Measurements from ENCODE around the gene TAF3.

The TAF3 gene

DNA sequence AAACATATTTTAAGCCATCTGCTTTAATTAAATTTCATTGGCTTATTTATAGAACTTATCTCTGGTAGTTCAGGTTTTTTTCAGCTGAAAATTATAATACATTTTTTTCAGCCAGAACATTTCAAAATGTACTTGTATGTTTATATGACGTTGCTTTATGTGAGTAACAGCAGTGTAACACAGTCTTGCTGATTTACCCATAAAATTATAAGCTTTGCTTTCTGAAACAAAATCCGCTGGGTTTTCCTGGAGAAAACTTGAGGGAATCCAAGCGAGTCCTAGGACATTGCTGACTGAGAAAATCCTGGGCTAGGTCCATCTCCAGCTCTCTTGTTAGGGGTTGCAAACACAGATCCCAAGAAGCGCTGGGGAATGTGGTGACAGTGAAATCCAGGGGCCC is 124.0 kb downstream of the TAF3 start:
- no peak for DNase-seq

DNA sequence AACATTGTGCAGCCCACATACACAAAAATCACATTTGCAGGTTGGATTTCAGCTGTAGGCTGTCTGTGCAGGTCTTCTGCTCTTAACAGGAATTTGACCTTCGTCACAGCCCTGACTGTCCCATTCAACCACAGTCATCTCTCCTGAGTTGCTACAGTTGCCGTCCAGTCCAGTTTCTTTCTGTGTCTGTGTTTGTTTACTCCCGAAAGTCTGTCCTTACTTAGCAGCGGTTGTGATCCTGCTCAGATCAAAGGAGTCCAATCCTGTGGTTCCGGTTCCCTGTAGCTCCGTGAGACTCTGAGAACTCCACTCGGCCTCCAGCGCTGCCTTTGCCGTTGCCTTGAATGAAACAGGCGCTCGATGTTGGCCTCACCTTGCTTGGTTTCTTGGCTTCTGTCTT is 124.6 kb downstream of the TAF3 start:
- no peak for DNase-seq

DNA sequence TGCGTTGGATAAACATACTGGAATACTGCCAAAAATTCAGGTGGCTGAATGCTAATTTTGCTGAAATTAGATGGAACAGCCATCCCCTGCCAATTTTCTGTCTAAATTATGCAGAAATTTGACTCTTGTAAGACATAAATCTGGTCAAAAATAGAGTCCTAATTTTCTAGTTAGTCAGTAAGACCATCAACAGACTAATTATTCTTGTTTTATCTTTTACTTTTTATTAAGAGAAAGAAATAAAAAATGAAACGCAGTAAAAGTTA is 125.8 kb downstream of the TAF3 start:
- DNase-seq, result no peak

DNA sequence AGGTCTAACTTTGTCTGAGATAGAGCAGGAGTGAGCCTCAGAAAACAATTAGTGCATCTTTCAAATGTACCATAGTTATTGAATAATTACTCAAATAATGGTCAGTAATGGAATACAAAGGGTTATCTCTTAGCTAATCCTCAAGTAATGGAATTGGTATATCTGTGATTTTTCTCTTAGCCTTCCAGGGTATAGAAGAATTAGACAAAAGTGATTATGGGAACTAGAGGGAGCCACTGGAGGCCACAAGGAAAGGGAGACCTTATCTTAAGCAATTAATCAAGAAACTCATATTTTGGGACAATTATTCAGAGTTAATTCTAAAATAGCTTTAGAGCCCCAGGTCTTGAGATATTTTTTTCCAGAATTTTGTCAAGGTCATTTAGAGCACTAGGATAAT is 126.2 kb downstream of the TAF3 start:
- no peak for DNase-seq

DNA sequence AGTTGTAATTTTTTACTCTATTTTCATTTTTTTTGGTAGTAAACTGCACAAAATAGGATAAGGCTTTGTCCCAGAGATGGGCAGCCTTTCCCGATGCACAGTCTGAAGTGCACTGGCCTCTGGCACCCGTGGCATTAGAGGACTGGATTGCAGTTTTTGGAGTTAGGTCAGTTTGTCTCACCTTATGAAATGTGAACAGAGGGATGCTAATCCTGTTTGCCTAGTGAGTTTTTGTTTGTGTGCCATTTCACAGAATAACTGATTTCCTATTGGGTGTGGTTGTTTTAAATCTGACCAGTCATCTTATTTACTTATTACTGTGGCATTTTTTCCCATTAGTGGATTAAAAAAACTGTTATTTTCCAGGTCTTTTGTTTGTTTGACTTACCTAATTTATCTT is 126.7 kb downstream of the TAF3 start:
- no peak for DNase-seq

DNA sequence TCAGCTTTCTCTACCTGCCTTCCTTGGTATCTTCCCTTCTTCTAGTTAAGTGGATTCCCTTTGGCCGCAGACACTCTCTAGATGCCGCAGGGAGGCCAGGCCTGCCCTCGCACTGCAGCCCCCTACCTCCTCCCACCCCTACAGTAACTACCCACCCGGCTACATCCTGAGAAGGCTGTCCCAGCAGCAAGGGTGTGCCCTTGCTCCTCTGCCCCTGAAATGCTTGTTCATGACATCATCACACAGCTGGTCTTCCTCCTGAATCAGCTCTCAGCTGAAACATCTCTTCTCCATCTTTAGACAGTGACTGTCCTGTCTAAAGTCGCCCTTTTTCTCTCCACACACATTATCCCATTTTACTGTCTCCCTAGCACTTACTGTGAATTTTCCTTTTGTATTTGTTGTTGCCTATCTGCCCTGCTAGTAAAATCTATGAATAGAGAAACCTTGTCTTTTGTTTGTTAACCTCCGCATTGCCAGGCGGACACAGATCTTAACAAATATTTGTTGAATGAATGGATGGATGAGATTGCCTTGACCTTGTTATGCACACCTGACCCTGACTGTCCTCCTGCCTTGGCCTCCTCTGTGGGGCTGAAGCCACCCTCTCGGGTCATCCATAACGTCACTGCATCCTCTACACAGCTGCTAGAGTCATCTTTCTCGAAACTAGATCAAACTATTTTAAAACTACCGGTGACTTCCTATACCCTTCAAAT is 127.3 kb downstream of the TAF3 start:
- DNase-seq, result no peak

DNA sequence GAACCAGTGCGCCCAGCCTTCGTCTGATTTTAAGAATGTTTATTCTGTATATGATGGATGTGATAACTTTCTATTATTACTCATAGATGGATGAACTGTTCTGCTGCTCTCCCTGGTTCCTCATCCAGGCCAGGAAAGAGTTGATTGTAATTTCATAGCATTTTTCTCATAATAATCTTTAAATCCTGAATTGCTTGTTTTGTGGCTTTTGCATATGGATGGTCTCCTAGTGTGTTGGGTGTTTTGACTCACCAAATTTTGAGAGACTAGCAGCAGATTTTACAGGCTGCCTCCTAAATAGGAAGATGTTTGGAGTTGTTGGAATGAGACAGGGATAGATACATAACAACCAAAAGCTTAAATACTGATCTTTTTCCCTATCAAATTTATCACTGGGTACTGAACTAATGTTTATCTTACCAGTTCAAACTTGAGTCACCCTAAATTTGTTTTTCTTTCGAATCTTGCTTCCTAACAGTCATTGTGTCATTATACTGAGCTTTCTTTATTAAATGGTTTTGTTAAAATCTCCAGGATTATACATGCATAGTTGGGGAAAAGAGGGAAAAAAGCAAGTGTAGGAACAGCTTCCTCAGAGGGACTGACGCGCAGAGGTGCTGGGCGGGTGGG is 130.2 kb downstream of the TAF3 start:
- DNase-seq, result no peak

DNA sequence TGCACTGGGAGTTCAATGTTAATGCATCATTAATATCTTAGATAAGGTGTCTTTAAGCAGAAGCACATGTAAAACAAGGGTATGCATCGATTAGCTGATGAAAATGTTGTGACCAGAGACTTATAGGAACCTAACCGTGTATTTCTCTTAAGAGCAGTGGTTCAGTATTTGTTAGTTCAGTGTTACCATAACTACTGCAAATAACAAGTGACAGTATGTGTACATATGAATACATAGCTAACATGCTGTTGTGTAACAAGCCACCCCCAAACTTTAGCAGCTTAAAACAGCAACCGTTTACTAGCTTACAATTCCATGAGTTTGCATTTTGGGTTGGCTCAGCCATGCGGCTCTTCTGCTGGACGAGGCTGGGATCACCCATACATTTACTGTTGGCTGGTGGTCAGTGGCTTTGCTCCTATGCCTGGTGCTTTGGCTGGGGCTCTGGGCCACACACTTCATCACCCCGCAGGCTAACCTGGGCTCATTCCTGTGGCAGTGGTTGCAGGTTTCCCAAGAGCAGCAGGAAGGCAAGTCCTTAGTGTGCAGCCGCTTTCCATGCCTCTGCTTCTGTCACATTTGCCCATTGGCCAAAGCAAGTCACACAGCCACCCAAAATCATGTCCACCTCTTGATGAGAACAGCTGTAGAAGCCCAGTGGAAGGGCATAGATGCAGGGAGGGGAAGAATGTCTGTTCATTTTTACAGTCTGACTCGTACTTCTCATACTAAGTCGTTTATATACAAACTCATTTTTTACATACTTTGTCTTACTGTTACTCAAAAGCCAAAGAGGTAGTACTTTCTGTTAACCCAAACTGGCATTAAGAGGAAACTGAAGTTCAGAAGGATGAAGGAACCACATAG is 132.9 kb downstream of the TAF3 start:
- DNase-seq, result no peak

DNA sequence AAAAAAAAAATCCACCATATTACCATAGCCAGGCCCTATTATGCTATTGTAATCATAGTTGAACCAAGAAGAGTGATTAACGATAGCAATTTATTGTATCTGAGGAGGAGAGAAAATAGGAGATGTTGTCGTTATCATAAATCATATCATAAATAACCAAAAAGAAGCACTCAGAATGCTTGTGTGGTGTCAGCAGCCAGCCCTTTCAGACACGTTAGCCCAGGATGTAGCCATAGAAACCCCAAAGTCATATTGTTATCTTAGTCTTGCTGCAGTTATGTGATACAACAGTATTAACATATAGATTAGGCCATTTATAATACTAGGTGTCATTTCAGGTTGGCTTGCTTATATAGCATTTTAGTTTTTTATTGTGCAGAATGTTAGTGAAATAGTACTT is 134.0 kb downstream of the TAF3 start:
- DNase-seq, result no peak

DNA sequence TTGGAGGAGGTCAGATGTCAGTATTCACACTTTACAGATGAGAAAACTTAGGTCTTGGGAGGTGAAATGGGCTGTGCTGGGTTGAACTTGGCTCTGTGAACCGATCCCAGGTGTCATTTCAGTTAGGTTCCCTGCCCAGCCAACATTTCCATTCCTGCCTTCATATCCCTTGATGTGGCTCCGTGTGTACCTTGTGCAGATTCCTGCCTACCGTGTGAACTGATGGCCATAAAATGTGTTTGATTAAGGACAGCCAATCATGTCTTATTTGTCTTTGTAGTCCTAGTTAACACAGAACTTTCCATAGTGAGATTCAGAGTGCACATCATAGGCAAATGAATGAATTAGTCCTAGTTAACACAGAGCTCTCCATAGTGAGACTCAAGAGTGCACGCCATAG is 135.1 kb downstream of the TAF3 start:
- DNase-seq, result no peak

DNA sequence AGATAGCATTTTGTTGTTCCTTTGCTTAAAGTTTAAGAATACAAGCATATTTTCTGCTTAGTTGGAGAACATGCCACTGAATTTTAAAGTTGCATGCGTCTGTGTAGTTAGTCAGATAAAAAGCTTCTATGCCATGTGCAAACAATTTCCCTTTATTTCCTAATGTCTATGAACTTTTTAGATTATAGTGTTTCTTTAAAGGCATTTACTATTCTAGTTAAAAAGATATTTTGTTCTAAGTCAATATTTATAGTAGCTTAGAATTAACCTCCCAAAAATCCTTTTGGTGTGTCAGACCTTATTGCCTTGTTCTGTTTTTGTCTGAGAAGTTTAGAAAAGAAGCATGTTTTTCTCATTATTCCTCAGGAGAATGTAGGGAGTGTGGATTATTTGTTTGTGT is 137.1 kb downstream of the TAF3 start:
- DNase-seq, result no peak

DNA sequence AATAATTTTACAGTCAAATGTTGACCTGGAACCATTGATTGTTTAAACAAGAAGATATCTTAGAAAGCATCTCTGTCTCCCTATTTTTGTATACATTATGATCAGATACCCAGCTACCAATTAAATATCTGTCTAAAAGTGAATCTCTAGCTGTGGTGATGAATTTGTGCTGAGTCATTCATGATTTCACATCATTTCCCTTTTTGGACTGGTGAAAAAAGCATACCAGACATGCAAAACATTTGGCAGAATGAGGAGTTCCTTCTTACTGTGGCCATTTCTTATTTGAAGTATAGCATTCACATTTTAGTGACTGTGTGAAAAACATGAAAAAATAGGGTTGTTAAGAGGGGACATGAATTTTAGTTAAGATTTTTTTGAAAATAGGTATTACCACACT is 138.2 kb downstream of the TAF3 start:
- DNase-seq, result no peak

DNA sequence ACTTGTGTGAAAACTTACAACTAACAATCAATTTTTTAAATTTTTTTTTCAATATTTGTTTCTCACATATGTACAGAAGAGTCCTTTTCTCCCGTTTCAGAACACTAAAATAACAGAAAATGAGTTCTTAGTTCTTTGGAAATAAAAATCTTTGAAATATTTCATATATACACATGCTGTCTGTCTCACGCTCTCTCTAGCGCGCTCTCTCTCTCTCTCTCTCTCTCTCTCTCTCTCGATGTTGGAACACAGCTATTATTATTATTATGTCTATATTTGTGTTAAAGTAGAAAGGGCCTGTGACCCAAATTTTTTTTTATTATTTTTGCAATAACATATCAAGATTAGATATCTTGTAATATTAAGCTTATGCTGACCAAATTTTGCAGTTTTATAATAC is 139.3 kb downstream of the TAF3 start:
- DNase-seq, result no peak

DNA sequence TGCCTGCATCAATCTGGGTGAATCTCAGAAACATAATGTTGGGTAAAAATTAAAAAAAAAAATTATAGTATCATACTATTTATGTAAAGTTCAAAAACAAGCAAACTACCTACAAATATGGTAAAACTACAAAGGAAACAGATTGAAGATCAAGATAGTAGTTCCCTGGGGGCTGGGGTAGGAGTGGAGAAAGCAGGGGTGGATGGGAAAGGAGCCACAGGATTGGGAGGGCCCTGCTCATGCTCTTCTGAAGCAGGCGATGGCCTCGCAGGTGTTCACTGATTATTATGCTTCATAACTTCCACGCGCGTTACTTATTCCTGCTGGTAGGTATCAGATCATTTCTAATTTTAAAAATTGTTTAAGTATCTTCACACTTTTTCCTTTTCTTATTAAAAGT is 140.1 kb downstream of the TAF3 start:
- DNase-seq, result no peak

DNA sequence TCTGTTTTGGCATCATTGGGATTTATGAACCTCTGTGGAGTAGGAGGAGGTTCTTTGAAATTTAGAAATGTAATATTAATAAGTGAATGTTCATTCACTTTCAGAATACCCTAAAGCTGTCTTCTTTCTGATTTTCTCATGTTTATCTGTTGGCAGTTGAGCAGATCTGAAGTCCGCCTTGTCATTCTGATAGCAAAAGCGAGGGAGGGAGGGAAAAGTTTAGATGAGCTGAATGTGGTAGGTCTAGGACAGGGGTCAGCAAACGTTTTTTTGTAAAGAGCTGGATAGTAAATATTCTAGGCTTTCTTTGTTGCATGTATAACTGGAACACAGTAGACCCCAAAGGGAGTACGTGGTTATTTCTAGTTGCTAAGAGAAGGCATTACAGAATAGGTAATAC is 141.8 kb downstream of the TAF3 start:
- DNase-seq, result no peak

DNA sequence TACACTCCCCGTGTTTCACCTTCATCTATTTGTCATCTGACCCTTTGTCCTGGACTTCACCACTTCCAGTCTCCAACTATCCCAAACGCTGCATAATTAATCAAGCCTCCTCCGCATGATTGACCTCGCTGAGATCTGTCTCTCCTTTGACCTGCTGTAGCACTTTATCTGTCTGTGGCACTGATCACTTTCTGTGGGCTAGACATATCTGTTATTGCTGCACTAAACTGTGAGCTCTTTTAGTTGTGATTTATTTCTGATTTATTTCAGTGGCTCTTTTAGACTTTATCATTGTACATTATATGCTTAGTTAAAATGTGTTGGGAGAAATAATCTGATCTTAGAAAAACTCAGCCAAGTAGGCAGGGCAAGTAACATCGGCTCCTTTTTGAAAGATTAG is 144.3 kb downstream of the TAF3 start:
- no peak for DNase-seq

DNA sequence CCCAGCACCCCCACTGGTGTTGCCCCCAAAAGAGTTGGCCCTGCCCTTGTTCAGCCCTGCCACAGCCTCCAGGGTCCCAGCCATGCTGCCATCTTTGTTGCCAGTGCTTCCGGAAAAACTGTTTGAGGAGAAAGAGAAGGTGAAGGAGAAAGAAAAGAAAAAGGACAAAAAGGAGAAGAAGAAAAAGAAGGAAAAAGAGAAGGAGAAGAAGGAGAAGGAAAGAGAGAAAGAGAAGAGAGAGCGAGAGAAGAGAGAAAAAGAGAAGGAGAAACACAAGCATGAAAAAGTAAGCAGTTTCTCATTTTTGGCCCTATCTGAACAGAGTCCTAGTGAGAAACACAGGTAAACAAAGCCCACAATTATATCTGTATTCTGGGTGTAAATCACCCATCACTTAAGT is 147.2 kb downstream of the TAF3 start:
- no peak for DNase-seq

DNA sequence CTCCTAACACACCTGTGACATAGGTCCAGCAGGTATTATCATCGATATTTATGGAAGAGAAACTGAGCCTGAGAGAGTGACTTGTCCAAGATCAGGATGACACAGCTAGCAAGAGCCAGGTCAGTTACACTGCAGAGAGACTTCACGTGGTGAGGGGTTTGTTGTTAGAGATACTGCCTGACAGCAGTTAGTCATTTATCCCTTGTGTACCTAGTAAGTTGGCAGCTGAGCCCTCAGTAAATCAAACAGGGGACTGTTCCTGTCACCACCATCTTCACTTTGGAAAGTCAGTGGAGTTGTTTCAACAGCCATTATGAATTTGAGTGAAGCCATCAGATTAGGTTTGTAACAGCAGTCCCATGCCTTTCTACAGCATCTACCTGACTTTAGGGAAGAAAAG is 148.7 kb downstream of the TAF3 start:
- no peak for DNase-seq

DNA sequence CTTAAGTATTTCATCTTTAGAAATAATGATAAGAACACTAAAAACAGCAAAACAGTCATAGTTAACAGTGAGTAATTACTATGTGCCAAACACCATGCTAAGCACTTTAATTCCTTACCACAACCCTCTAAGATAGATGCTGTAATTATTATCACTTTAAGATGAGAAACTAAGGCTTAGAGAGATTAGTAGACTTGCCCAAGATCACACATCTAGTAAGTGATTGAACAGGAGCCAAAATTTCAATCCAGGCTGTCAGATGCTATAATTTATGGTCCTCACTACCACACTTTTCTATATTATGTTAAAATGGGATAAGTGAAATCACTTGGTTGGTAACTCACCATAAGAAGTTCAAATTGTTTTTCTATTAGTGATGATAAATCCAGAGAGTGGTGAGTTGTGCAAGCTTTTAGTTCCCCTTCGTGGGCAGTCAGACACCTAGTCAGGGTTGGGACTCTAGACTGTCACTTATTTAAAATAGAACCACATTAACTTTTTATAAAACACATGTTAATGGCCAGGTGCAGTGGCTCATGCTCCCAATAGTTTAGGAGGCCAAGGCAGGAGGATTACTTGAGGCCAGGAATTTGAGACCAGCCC is 150.3 kb downstream of the TAF3 start:
- no peak for DNase-seq

DNA sequence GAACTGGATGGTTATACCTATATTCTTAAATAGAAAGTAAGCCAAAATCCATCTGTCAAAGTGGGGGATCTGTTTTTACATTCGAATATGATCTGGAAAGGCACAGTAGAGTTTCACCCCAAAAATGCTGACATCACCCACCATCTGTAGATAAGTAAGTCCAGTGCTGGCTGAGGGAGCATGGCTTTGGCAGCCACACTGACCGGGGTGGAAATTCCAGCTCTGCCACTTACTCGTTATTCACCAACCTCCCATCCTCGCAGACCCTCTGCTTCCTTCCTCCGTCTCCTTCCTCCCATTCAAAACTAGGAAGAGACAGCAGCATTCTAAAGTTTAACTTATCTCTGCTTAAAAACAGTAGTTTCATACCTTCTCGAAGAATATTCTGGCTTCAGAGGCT is 151.3 kb downstream of the TAF3 start:
- DNase-seq, result no peak

DNA sequence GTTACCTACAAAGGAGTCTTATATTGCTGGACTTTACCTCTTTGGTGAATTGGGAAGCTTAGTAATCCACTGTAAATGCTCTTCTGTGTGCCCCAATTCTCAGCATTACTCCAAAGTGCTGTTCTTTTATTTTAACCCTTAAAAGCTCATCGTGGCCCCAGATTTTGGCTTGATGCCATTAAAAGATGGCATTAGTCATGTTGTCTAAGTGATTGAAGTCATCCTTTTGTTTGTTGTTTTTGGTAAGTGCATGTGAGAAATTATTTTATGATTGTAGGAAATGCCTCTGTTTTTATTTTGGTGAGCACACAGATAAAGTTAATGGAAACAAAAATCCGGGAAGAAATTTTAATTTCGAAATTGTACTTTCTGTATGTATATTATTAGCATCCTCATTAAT is 153.6 kb downstream of the TAF3 start:
- no peak for DNase-seq

DNA sequence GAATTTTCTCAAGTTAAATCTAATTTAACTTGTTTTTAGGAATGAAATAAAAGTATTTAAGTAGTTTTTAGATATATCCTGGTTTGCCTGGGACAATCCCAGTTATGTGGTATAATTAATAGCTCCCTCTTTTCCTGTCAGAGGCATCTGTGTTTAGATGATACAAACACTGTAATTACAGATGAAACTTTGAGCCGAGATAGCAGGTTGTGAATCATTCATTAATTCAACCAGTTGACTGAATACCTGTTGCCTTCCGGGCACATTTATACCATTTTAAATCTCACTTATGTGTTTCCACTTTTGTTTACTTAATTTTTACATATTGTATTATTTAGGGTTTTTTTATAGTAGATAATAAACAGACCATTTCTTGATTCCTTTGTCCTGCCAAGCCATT is 154.1 kb downstream of the TAF3 start:
- no peak for DNase-seq

DNA sequence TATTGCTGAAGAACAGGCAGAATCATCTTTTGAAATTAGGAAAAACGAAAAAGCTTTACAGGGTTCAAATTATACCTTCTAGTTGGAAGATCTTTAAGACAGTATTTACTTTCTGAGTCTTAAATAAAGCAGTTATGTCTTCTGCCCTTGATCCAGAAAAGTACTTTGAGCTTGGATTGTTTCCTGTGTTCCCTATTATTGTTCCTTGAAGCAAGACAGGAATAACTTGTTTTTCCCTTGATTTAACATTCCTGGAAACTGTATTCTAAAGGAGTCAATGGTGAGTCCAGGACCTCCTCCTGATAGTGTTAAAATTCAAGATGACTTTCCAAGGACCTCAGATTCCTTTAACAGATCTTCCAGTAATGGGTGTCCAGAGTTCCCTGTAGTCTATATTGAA is 161.9 kb downstream of the TAF3 start:
- no peak for DNase-seq

DNA sequence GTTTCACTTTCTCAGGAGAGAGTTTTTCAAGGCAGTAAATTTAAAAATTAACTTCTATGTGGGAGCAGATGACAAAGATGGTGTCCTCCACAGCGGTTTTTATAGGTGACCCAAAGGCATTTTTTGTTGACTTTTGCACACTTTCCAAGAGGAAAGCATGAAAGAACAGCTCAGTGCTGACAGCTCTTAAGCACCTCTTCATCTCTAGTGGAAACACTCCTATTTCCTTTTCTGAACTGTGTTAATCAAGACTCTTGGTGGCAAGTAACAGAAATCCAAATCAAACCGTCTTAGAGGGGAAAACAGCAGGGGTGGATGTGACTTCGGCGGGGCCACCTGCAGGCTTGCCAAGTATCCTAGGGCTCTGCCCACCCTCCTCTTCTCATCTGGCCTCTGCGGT is 164.4 kb downstream of the TAF3 start:
- DNase-seq, result no peak
